K562 (cell line): Measurements from ENCODE around the gene PCK2. TPM values are rescaled to one million over a fixed set of nuclear protein-coding genes. Genes with fewer than 3 reads are reported as not detected.

Experiments
- CEBPZ ChIP-seq: fragments of 150-350 bp; IDR thresholded peaks from 2 replicates; pipeline ENCODE4 v1.6.1; 2014; ENCODE audit warnings: low read depth, mild to moderate bottlenecking, low read length, borderline replicate concordance
- EZH2 ChIP-seq: IDR thresholded peaks from 2 replicates; pipeline ENCODE4 v1.6.1; 2012; ENCODE audit warnings: low read depth, mild to moderate bottlenecking, inconsistent platforms, low read length, borderline replicate concordance
- JUN ChIP-seq, 2 experiments: sonication (generic) in 1 of 2; formaldehyde crosslinking in 1 of 2; IDR thresholded peaks; 2 replicates each; pipeline versions ENCODE4 v1.6.1 to v1.8.0; 2012 to 2022; ENCODE audit warnings: borderline replicate concordance in 2 of 2, mild to moderate bottlenecking in 2 of 2, improper control_type of control experiment in 1 of 2, low read depth in 1 of 2, low read length in 1 of 2, missing genetic modification reagents in 1 of 2
- MGA ChIP-seq: fragments of 450-650 bp; IDR thresholded peaks from 2 replicates; pipeline ENCODE4 v1.6.1; 2016; ENCODE audit warnings: mild to moderate bottlenecking, moderate library complexity
- NCOA1 ChIP-seq: fragments of 450-650 bp; IDR thresholded peaks from 2 replicates; pipeline ENCODE4 v1.6.1; 2016; ENCODE audit warnings: low read depth
- RBFOX2 ChIP-seq: fragments of 200-400 bp; formaldehyde crosslinking; IDR thresholded peaks from 2 replicates; pipeline ENCODE4 v1.6.1; 2017; ENCODE audit warnings: low read depth, mild to moderate bottlenecking, low read length, moderate library complexity
- RBM15 ChIP-seq: fragments of 200-400 bp; formaldehyde crosslinking; IDR thresholded peaks from 2 replicates; pipeline ENCODE4 v1.6.1; 2018; ENCODE audit warnings: mild to moderate bottlenecking, low read length, moderate library complexity; ENCODE audit not compliant: insufficient read depth
- RBM17 ChIP-seq: fragments of 200-400 bp; formaldehyde crosslinking; IDR thresholded peaks from 2 replicates; pipeline ENCODE4 v1.6.1; 2017; ENCODE audit warnings: low read depth, mild to moderate bottlenecking, low read length, borderline replicate concordance
- polyA plus RNA-seq, 8 experiments: library from polyadenylated mRNA; depleted of rRNA in 4 of 8; stranded (reverse) in 5 of 8; unstranded in 3 of 8; fragments of >200 nt; fragmentation: Nextera tagmentation in 2 of 8; fragmentation: Illumina TruSeq in 1 of 8; extraction: Ambion mirVana in 2 of 8; extraction: Trizol in 1 of 8; gene quantifications; 2 replicates each; pipeline versions ENCODE4 v1.2.1 to v1.2.3, GENCODE V29; 2011 to 2014; ENCODE audit warnings: inconsistent platforms in 1 of 8, missing spikeins in 1 of 8
- total RNA-seq, 7 experiments: library from RNA; depleted of rRNA in 6 of 7; stranded (reverse); fragments of >200 nt in 6 of 7; fragmentation: Illumina TruSeq in 2 of 7; extraction: Trizol in 2 of 7; gene quantifications; 2 replicates each; pipeline versions ENCODE4 v1.2.1 to v1.2.3, GENCODE V29; 2011 to 2021; ENCODE audit warnings: low replicate concordance in 1 of 7

PCK2 gene
- total and polyA plus RNA-seq, 9 of the 15 experiments (the other 6 are each of a cell fraction or from before 2014, with no cell fraction given) = 3.3 to 60.9 (median 30.4) TPM

- TF ChIP-seq MGA (no peak), RBM17 (no peak), JUN (IDR thresholded peaks at IDR 0.05; ENCODE audit: borderline replicate concordance, low read depth, low read length) (no peak), JUN (CRISPR knock-in tag; IDR thresholded peaks at IDR 0.05; ENCODE audit: borderline replicate concordance) (no peak), EZH2 (no peak), NCOA1 (no peak), RBM15 (no peak), CEBPZ (no peak), RBFOX2 (peak; percentile 63)
Observed at GRCh38 chr14:24051789-24052655, 42.1 kb upstream of the PCK2 start, which contains the start of gene CARMIL3 (continued).
